GM19193 (cell line): ENCODE data around the gene NPM3.

Experiments used
- POLR2A ChIP-seq: IDR thresholded peaks from 4 replicates; pipeline ENCODE4 v1.6.1; 2011; ENCODE audit not compliant: insufficient read depth, insufficient read length; ENCODE audit errors: extremely low read depth

The NPM3 gene

GRCh38 chr10:101817337-101818118 lies 34.3 kb upstream of the NPM3 start:
- TF ChIP-seq POLR2A = no peak

GRCh38 chr10:101816913-101817336 lies 33.7 kb upstream of the NPM3 start:
- no peak for TF ChIP-seq POLR2A

DNA sequence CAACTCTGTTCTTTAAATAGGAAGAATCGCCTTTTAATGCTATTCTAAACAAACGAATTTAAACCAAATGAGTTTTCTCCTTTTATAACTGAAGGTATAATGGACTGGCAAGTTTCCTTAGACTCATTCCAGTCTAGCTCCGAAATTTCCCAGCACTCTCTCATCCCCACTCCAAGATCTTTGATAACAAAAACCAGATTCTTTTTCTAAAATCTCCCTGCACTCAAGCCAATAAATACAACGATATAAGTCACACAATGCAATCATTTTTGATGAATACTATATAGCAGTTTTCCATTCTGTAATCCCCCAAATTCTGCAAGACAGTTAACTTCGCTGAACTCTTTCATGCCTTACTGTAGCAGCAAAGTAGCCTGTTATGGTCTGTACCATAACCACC lies 33.1 kb upstream of the NPM3 start:
- TF ChIP-seq POLR2A = no peak

DNA sequence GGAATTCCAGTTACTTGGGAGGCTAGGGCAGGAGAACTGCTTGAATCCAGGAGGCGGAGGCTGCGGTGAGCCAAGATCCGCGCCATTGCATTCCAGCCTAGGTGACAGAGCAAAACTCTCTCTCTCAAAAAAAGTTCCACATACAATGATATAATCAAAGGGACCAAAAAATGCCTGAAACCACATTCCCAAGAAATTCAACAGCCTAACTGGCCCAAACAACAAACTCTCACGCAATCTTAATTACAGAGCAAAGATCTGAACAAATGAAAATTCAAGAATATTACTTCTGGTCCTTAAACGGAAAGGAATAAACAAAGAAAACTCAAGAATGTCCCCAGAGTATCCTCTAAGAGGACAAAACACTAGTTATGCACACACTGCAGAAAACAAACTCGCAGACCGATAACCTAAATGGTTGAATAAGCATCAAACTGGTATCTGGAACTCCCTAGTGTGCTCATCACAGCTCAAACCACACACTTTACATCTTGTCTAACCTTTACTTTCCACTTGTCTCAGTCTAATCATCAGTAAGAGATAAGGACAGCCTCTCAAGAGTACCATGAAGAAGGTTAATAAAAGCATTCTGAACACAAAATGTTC lies 31.3 kb upstream of the NPM3 start:
- TF ChIP-seq POLR2A = no peak

DNA sequence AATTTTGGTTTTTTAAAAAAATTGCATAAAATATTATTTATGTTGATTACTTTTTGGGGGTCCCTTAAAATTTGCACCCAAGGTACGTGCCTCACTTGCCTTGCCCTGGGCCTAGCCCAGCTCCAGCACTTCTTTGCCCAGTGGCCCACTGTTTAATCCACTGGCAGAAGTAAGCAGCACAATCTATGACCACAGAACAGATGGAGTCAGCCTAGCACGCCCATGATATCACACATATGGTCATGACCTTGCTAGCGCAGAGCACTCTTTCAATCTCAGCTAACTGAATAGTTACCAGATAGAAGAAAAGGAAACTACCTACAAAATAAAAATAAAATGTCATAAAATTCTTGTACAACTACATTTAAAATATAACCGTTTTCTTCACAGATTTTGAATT lies 29.4 kb upstream of the NPM3 start:
- no peak for TF ChIP-seq POLR2A

GRCh38 chr10:101807158-101807557 lies 23.9 kb upstream of the NPM3 start:
- no peak for TF ChIP-seq POLR2A

GRCh38 chr10:101803511-101803910 lies 20.3 kb upstream of the NPM3 start:
- no peak for TF ChIP-seq POLR2A

GRCh38 chr10:101797403-101798059 lies 14.3 kb upstream of the NPM3 start:
- TF ChIP-seq POLR2A = no peak

DNA sequence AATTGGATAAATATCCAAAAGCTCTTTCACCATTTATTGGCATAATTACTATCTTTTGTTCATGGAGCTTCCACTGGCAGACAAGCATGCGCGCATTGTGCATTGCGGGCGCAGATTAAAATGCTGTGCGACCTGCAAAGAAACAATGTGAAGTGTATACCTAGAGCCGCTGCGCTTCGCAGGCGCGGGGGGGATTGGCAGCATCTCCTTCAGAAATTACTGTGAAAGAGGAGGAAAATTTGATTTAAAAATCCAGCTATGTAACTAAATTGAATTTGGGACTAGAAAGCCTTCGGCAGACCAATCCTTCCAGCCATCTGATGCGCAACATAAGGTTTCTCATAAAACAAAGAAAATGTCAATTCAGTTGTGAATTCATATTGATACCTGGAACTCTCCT lies 10.3 kb upstream of the NPM3 start:
- no peak for TF ChIP-seq POLR2A

GRCh38 chr10:101789686-101790085 lies 6.4 kb upstream of the NPM3 start:
- TF ChIP-seq POLR2A = no peak

- TF ChIP-seq POLR2A = no peak
Measured at GRCh38 chr10:101785801-101786200, 2.6 kb upstream of the NPM3 start.

- TF ChIP-seq POLR2A = no peak
Measured at GRCh38 chr10:101784558-101784957, 1.3 kb upstream of the NPM3 start.

GRCh38 chr10:101783736-101784118 lies 481 bp upstream of the NPM3 start:
- TF ChIP-seq POLR2A = no peak

- no peak for TF ChIP-seq POLR2A
Measured at GRCh38 chr10:101781984-101782810, 1.0 kb downstream of the NPM3 start.

GRCh38 chr10:101781655-101781983 lies 1.6 kb downstream of the NPM3 start:
- TF ChIP-seq POLR2A = no peak
